GM12878 (cell line): ENCODE measurements around the gene TYK2. TPM values are rescaled to one million over a fixed set of nuclear protein-coding genes. Genes with fewer than 3 reads are reported as not detected.

ENCODE experiments used
- BCL3 ChIP-seq: IDR thresholded peaks from 2 replicates; pipeline ENCODE4 v1.6.1; 2011; ENCODE audit warnings: borderline replicate concordance, low read depth, mild to moderate bottlenecking, moderate library complexity, low read length; ENCODE audit not compliant: insufficient read depth, poor library complexity, severe bottlenecking
- BHLHE40 ChIP-seq, 2 experiments: fragments of 450-650 bp in 1 of 2; IDR thresholded peaks; 2 replicates each; pipeline ENCODE4 v1.6.1; 2011 to 2017; ENCODE audit warnings: low read depth in 2 of 2, borderline replicate concordance in 1 of 2, improper control_type of control experiment in 1 of 2, low read length in 1 of 2, mild to moderate bottlenecking in 1 of 2
- BRCA1 ChIP-seq: IDR thresholded peaks from 2 replicates; pipeline ENCODE4 v1.6.1; 2011; ENCODE audit warnings: low read depth, low read length, improper control_type of control experiment
- CBFB ChIP-seq: IDR thresholded peaks from 2 replicates; pipeline ENCODE4 v1.6.1; 2016; ENCODE audit warnings: antibody characterized with exemption, low read depth
- CBX3 ChIP-seq: fragments of 200-600 bp; sonication (generic); IDR thresholded peaks from 2 replicates; pipeline ENCODE4 v1.6.1; 2016; ENCODE audit warnings: low read depth, borderline replicate concordance
- FOXM1 ChIP-seq: IDR thresholded peaks from 2 replicates; pipeline ENCODE4 v1.6.1; 2012; ENCODE audit warnings: low read depth, mild to moderate bottlenecking, inconsistent platforms, low read length, moderate library complexity
- HCFC1 ChIP-seq: fragments of 150-350 bp; IDR thresholded peaks from 2 replicates; pipeline ENCODE4 v1.6.1; 2014; ENCODE audit warnings: low read length
- IRF5 ChIP-seq: fragments of 450-650 bp; IDR thresholded peaks from 2 replicates; pipeline ENCODE4 v1.6.1; 2017; ENCODE audit warnings: borderline replicate concordance
- LARP7 ChIP-seq: fragments of 450-650 bp; IDR thresholded peaks from 2 replicates; pipeline ENCODE4 v1.6.1; 2017; ENCODE audit warnings: mild to moderate bottlenecking
- MEF2A ChIP-seq: IDR thresholded peaks from 2 replicates; pipeline ENCODE4 v1.6.1; 2011; ENCODE audit warnings: low read depth, mild to moderate bottlenecking, low read length, moderate library complexity; ENCODE audit not compliant: insufficient read depth
- NRF1 ChIP-seq: conservative IDR thresholded peaks from 2 replicates; pipeline ENCODE4 v1.6.1; 2011; ENCODE audit warnings: mild to moderate bottlenecking, low read depth, low read length, improper control_type of control experiment
- PAX8 ChIP-seq: fragments of 450-650 bp; IDR thresholded peaks from 2 replicates; pipeline ENCODE4 v1.6.1; 2017; ENCODE audit warnings: mild to moderate bottlenecking, moderate library complexity
- PBX3 ChIP-seq: IDR thresholded peaks from 2 replicates; pipeline ENCODE4 v1.6.1; 2011; ENCODE audit warnings: mild to moderate bottlenecking, low read depth, low read length, moderate library complexity; ENCODE audit not compliant: insufficient replicate concordance
- POLR2AphosphoS2 ChIP-seq: IDR thresholded peaks from 2 replicates; pipeline ENCODE4 v1.6.1; 2011; ENCODE audit warnings: low read depth, mild to moderate bottlenecking, low read length, improper control_type of control experiment, moderate library complexity
- RCOR1 ChIP-seq: conservative IDR thresholded peaks from 2 replicates; pipeline ENCODE4 v1.6.1; 2012; ENCODE audit warnings: low read depth, low read length, improper control_type of control experiment
- RFX5 ChIP-seq: IDR thresholded peaks from 2 replicates; pipeline ENCODE4 v1.6.1; 2011; ENCODE audit warnings: low read depth, low read length, improper control_type of control experiment
- SMARCA5 ChIP-seq: fragments of 450-650 bp; IDR thresholded peaks from 2 replicates; pipeline ENCODE4 v1.6.1; 2017; ENCODE audit warnings: mild to moderate bottlenecking
- SMC3 ChIP-seq: IDR thresholded peaks from 2 replicates; pipeline ENCODE4 v1.6.1; 2011; ENCODE audit warnings: low read length, improper control_type of control experiment, borderline replicate concordance
- TARDBP ChIP-seq: IDR thresholded peaks from 2 replicates; pipeline ENCODE4 v1.6.1; 2016; ENCODE audit warnings: borderline replicate concordance
- USF1 ChIP-seq: IDR thresholded peaks from 2 replicates; pipeline ENCODE4 v1.6.1; 2011; ENCODE audit warnings: borderline replicate concordance, low read depth, mild to moderate bottlenecking, moderate library complexity, mixed read lengths, low read length; ENCODE audit not compliant: insufficient read depth; ENCODE audit errors: extremely low read length
- WRNIP1 ChIP-seq: IDR thresholded peaks from 2 replicates; pipeline ENCODE4 v1.6.1; 2011; ENCODE audit warnings: low read depth, low read length, improper control_type of control experiment, borderline replicate concordance
- ZBTB4 ChIP-seq: fragments of 450-650 bp; formaldehyde crosslinking; IDR thresholded peaks from 2 replicates; pipeline ENCODE4 v1.4.0; 2022; ENCODE audit warnings: mild to moderate bottlenecking, moderate library complexity
- polyA plus RNA-seq, 11 experiments: library from polyadenylated mRNA; depleted of rRNA in 4 of 11; unstranded in 6 of 11; stranded (reverse) in 5 of 11; fragments of >200 nt; fragmentation: Nextera tagmentation in 4 of 11; fragmentation: Illumina TruSeq in 1 of 11; extraction: Ambion mirVana in 4 of 11; extraction: Trizol in 1 of 11; gene quantifications; 1 replicate in 1 of 11; 2 replicates in 10 of 11; pipeline versions ENCODE4 v1.2.1 to v1.2.3, GENCODE V29; 2011 to 2016; ENCODE audit warnings: inconsistent platforms in 2 of 11, missing spikeins in 2 of 11, low read depth in 1 of 11
- total RNA-seq, 4 experiments: library from RNA; depleted of rRNA in 3 of 4; stranded (reverse); fragments of >200 nt in 3 of 4; fragmentation: Illumina TruSeq in 1 of 4; extraction: Trizol in 1 of 4; gene quantifications; 2 replicates each; pipeline versions ENCODE4 v1.2.1 to v1.2.3, GENCODE V29; 2013 to 2021

Gene TYK2
- total and polyA plus RNA-seq, 10 of the 15 experiments (the other 5 are each of a cell fraction or from before 2014, with no cell fraction given), result 36.4 to 364 (median 179) TPM

- TF ChIP-seq PBX3, result no peak
- no peak for TF ChIP-seq RCOR1
- TF ChIP-seq POLR2AphosphoS2, result peak; percentile 95
- TF ChIP-seq WRNIP1, result no peak
- TF ChIP-seq TARDBP, result no peak
- TF ChIP-seq BRCA1, result peak; percentile 35; the same call in 1 of the 2 replicates
- TF ChIP-seq BHLHE40 (IDR thresholded peaks at IDR 0.05; ENCODE audit: borderline replicate concordance in 1 of 2, low read depth in 2 of 2, low read length in 1 of 2), result peak; percentile 92 to 96
- no peak for TF ChIP-seq CBX3
- TF ChIP-seq FOXM1, result no peak
- TF ChIP-seq RFX5, result no peak
- TF ChIP-seq SMARCA5, result no peak
- no peak for TF ChIP-seq MEF2A
- peak; percentile 75 for TF ChIP-seq NRF1
- TF ChIP-seq CBFB, result peak; percentile 72
- no peak; the same call in none of the 2 replicates for TF ChIP-seq HCFC1
- TF ChIP-seq USF1, result peak; percentile 18
- TF ChIP-seq LARP7, result peak; percentile 42; the same call in 1 of the 2 replicates
- TF ChIP-seq PAX8, result no peak
- no peak for TF ChIP-seq IRF5
- TF ChIP-seq BCL3, result no peak
- TF ChIP-seq SMC3, result 0 out of 2 replicates have a peak, but pooled peaks have one; percentile 2
- TF ChIP-seq ZBTB4 (CRISPR knock-in tag), result no peak
Observed at GRCh38 chr19:10332965-10333757, 47.2 kb downstream of the TYK2 start, which contains the start of gene RAVER1 (continued).
